Kidney (tissue), 14 donors: Measurements from ENCODE around the gene PLXNB3. TPM values are rescaled to one million over a fixed set of nuclear protein-coding genes. Genes with fewer than 3 reads are reported as not detected.

Source experiments
- DNase-seq, 5 donors: peaks; one replicate each; pipeline ENCODE4 v3.0.0-alpha.2; 2013 to 2020
- FAIRE-seq: peaks from 2 replicates; lab custom pipeline; 2012; peaks lifted over from hg19 to GRCh38; lab: Jason Lieb, UNC
- H3K27ac ChIP-seq, 2 donors: one replicate each; pipeline ENCODE4 v1.7.0; 2013; ENCODE audit warnings: low read depth in 2 of 2, low read length in 2 of 2, inconsistent platforms in 1 of 2
- H3K27me3 ChIP-seq: one replicate; pipeline ENCODE4 v1.7.1; 2013; ENCODE audit warnings: low read length, inconsistent platforms; ENCODE audit not compliant: control insufficient read depth, insufficient read depth
- H3K36me3 ChIP-seq, 3 donors: one replicate each; pipeline versions ENCODE4 v1.7.0 to v1.7.1; 2013; ENCODE audit warnings: low read length in 3 of 3, control low read depth in 1 of 3, inconsistent platforms in 1 of 3; ENCODE audit not compliant: insufficient read depth in 3 of 3, control insufficient read depth in 2 of 3
- H3K4me1 ChIP-seq, 3 donors: one replicate each; pipeline versions ENCODE4 v1.7.0 to v1.7.1; 2013; ENCODE audit warnings: low read length in 3 of 3, inconsistent platforms in 1 of 3, low read depth in 1 of 3; ENCODE audit not compliant: control insufficient read depth in 2 of 3, insufficient read depth in 2 of 3
- H3K4me3 ChIP-seq, 3 donors: one replicate each; pipeline versions ENCODE4 v1.7.0 to v1.8.1; 2013; ENCODE audit warnings: low read length in 3 of 3, control low read depth in 1 of 3, inconsistent platforms in 1 of 3
- H3K9ac ChIP-seq, 3 donors: one replicate each; pipeline versions ENCODE4 v1.7.0 to v1.7.1; 2013; ENCODE audit warnings: low read length in 3 of 3, control low read depth in 1 of 3, inconsistent platforms in 1 of 3
- H3K9me3 ChIP-seq, 3 donors: one replicate each; pipeline versions ENCODE4 v1.7.0 to v1.7.1; 2013; ENCODE audit warnings: low read length in 3 of 3, control low read depth in 1 of 3, inconsistent platforms in 1 of 3; ENCODE audit not compliant: control insufficient read depth in 2 of 3, insufficient read depth in 1 of 3
- CTCF ChIP-seq: IDR thresholded peaks from 3 replicates; pipeline ENCODE4 v1.5.1; 2012; ENCODE audit warnings: mild to moderate bottlenecking, moderate library complexity, borderline replicate concordance; ENCODE audit not compliant: insufficient read depth; ENCODE audit errors: extremely low read depth
- intact Hi-C: fragments of 100-400 bp; cut with DNase I; formaldehyde crosslinking; loops from one replicate; pipeline ENCODE4 v1.11.1; 2022
- polyA plus RNA-seq: library from polyadenylated mRNA; stranded (reverse); fragments of 350-450 nt; fragmentation: Illumina TruSeq; extraction: RNeasy Lipid Tissue Mini Kit (QIAGEN cat#74804); gene quantifications from one replicate; pipeline ENCODE4 v1.2.3, GENCODE V29; 2014; ENCODE audit warnings: low read depth, low replicate concordance; ENCODE audit not compliant: insufficient read depth
- total RNA-seq: library from RNA; stranded (reverse); fragmentation: NEBNext Ultra II Directional; extraction: Animal tissue kit (Norgen Biotek cat#: 25700); gene quantifications from one replicate; pipeline ENCODE4 v1.2.1, GENCODE V29; 2021
- donor health status: control.
- donor health status: control.
- donor health status: control.
- donor health status: control.
- donor health status: control.
- donor health status: DM: yes; HTN: yes; CAD: no.
- donor health status: Normal renal cell carcinoma (clear cell type).

The PLXNB3 gene
- total and polyA plus RNA-seq, 2 donors from 2014 or later, result 2.2 to 5.6 TPM

- intact Hi-C loops, result no loop called here
- Histone ChIP-seq H3K27ac (no peak overlapping the region), H3K9ac (no peak overlapping the region), H3K36me3 (no peaks in the 10 kb centered on the region), H3K4me1 (peaks cover 0 to 1% (median 0%) of the 10 kb centered on the region in 3 donors), H3K4me3 (no peak overlapping the region), H3K27me3 (no peaks in the 10 kb centered on the region), H3K9me3 (no peaks in the 10 kb centered on the region)
- no peak for TF ChIP-seq CTCF
- no peak for FAIRE-seq
- no peak for DNase-seq
These were observed 36.7 kb downstream of the PLXNB3 start for GRCh38 chrX:153800746-153801145.

GRCh38 chrX:153801669-153802068 is 37.6 kb downstream of the PLXNB3 start:
- FAIRE-seq (no peak), DNase-seq (no peak)
- H3K27me3 ChIP-seq, result no peaks in the 10 kb centered on the region
- H3K36me3 ChIP-seq, result no peaks in the 10 kb centered on the region
- no peak overlapping the region for H3K27ac ChIP-seq
- H3K9ac ChIP-seq, result no peak overlapping the region
- intact Hi-C loops, result no loop called here
- no peaks in the 10 kb centered on the region for H3K9me3 ChIP-seq
- H3K4me1 ChIP-seq, result no peaks in the 10 kb centered on the region
- no peak overlapping the region for H3K4me3 ChIP-seq
- TF ChIP-seq CTCF, result no peak

- intact Hi-C loops, result no loop called here
- Histone ChIP-seq H3K9me3 (no peaks in the 10 kb centered on the region), H3K36me3 (no peaks in the 10 kb centered on the region), H3K9ac (no peak overlapping the region), H3K27me3 (no peaks in the 10 kb centered on the region), H3K4me3 (no peak overlapping the region), H3K4me1 (no peaks in the 10 kb centered on the region), H3K27ac (no peak overlapping the region)
- FAIRE-seq (no peak), DNase-seq (peak in 1 of 5 donors; percentile 30)
- TF ChIP-seq CTCF, result no peak
These were observed 38.5 kb downstream of the PLXNB3 start for GRCh38 chrX:153802513-153803045.
